K562 (cell line): ENCODE measurements around the gene NUP35. TPM values are rescaled to one million over a fixed set of nuclear protein-coding genes. Genes with fewer than 3 reads are reported as not detected.

Source experiments
- ADNP ChIP-seq: fragments of 200-800 bp; sonication (Bioruptor generic); IDR thresholded peaks from 2 replicates; pipeline ENCODE4 v1.6.1; 2016; ENCODE audit warnings: missing genetic modification characterization, missing compliant biosample characterization
- CSDE1 ChIP-seq, 2 experiments: fragments of 450-650 bp; IDR thresholded peaks; 2 replicates each; pipeline ENCODE4 v1.6.1; 2016; ENCODE audit warnings: mild to moderate bottlenecking in 1 of 2
- E2F3 ChIP-seq: fragments of 250-450 bp; sonication (Bioruptor Pico); IDR thresholded peaks from 2 replicates; pipeline ENCODE4 v1.4.0; 2020; ENCODE audit warnings: mild to moderate bottlenecking
- ETV6 ChIP-seq, 3 experiments: fragments of 150-350 bp in 1 of 3; sonication (generic) in 1 of 3; formaldehyde crosslinking in 1 of 3; IDR thresholded peaks; 2 replicates each; pipeline versions ENCODE4 v1.6.1 to v1.8.0; 2014 to 2022; ENCODE audit warnings: borderline replicate concordance in 2 of 3, low read depth in 2 of 3, antibody characterized with exemption in 1 of 3, low read length in 1 of 3, mild to moderate bottlenecking in 1 of 3, missing genetic modification reagents in 1 of 3
- HBP1 ChIP-seq: fragments of 450-650 bp; formaldehyde crosslinking; IDR thresholded peaks from 2 replicates; pipeline ENCODE4 v1.4.0; 2022; ENCODE audit warnings: missing genetic modification characterization
- LCOR ChIP-seq: sonication (generic); formaldehyde crosslinking; IDR thresholded peaks from 2 replicates; pipeline ENCODE4 v1.8.0; 2022; ENCODE audit warnings: mild to moderate bottlenecking, missing genetic modification reagents
- PTTG1 ChIP-seq: fragments of 450-650 bp; IDR thresholded peaks from 2 replicates; pipeline ENCODE4 v1.6.1; 2016; ENCODE audit warnings: low read depth, mild to moderate bottlenecking, missing genetic modification characterization, missing compliant biosample characterization
- RBFOX2 ChIP-seq: fragments of 200-400 bp; formaldehyde crosslinking; IDR thresholded peaks from 2 replicates; pipeline ENCODE4 v1.6.1; 2017; ENCODE audit warnings: low read depth, mild to moderate bottlenecking, low read length, moderate library complexity
- STAT5A ChIP-seq: IDR thresholded peaks from 2 replicates; pipeline ENCODE4 v1.6.1; 2012; ENCODE audit warnings: low read length, inconsistent platforms, borderline replicate concordance
- TARDBP ChIP-seq: fragments of 450-650 bp; IDR thresholded peaks from 2 replicates; pipeline ENCODE4 v1.6.1; 2016
- ZBTB2 ChIP-seq: fragments of 450-650 bp; IDR thresholded peaks from 2 replicates; pipeline ENCODE4 v1.6.1; 2016; ENCODE audit warnings: antibody characterized with exemption
- ZC3H11A ChIP-seq: IDR thresholded peaks from 2 replicates; pipeline ENCODE4 v1.6.1; 2012; ENCODE audit warnings: low read depth, low read length, improper control_type of control experiment
- ZNF212 ChIP-seq: fragments of 450-650 bp; formaldehyde crosslinking; IDR thresholded peaks from 2 replicates; pipeline ENCODE4 v1.4.0; 2020; ENCODE audit warnings: mild to moderate bottlenecking
- ZNF384 ChIP-seq: IDR thresholded peaks from 2 replicates; pipeline ENCODE4 v1.6.1; 2012; ENCODE audit warnings: low read depth, low read length, improper control_type of control experiment
- polyA plus RNA-seq, 8 experiments: library from polyadenylated mRNA; depleted of rRNA in 4 of 8; stranded (reverse) in 5 of 8; unstranded in 3 of 8; fragments of >200 nt; fragmentation: Nextera tagmentation in 2 of 8; fragmentation: Illumina TruSeq in 1 of 8; extraction: Ambion mirVana in 2 of 8; extraction: Trizol in 1 of 8; gene quantifications; 2 replicates each; pipeline versions ENCODE4 v1.2.1 to v1.2.3, GENCODE V29; 2011 to 2014; ENCODE audit warnings: inconsistent platforms in 1 of 8, missing spikeins in 1 of 8
- total RNA-seq, 7 experiments: library from RNA; depleted of rRNA in 6 of 7; stranded (reverse); fragments of >200 nt in 6 of 7; fragmentation: Illumina TruSeq in 2 of 7; extraction: Trizol in 2 of 7; gene quantifications; 2 replicates each; pipeline versions ENCODE4 v1.2.1 to v1.2.3, GENCODE V29; 2011 to 2021; ENCODE audit warnings: low replicate concordance in 1 of 7
- TF ChIP-seq, protein P1 (sequence below), 2 experiments: fragments of 450-650 bp; conservative IDR thresholded peaks; 2 replicates each; pipeline ENCODE4 v1.6.1; 2017; ENCODE audit warnings: mild to moderate bottlenecking in 2 of 2, moderate library complexity in 2 of 2
- TF ChIP-seq, protein P2 (sequence below): fragments of 450-650 bp; IDR thresholded peaks from 2 replicates; pipeline ENCODE4 v1.6.1; 2016
- TF ChIP-seq, protein P3 (sequence below): fragments of 250-450 bp; sonication (Bioruptor Pico); IDR thresholded peaks from 2 replicates; pipeline ENCODE4 v1.5.0; 2021; ENCODE audit warnings: mild to moderate bottlenecking, borderline replicate concordance

Gene NUP35
- total and polyA plus RNA-seq, 9 of the 15 experiments (the other 6 are each of a cell fraction or from before 2014, with no cell fraction given), result 24.5 to 78.2 (median 51.1) TPM

- TF ChIP-seq ZC3H11A (no peak), LCOR (peak; percentile 63; the same call in 1 of the 2 replicates), CSDE1 (IDR thresholded peaks at IDR 0.05) (peak in 1 of 2 experiments; percentile 69; a peak in 1 of 4 replicates), ZNF212 (CRISPR knock-in tag) (no peak), TARDBP (no peak), ZNF384 (no peak), ZBTB2 (0 out of 2 replicates have a peak, but pooled peaks have one; percentile 40), ADNP (tag) (peak; percentile 13; the same call in 1 of the 2 replicates), PTTG1 (tag) (no peak), E2F3 (CRISPR knock-in tag) (no peak), HBP1 (no peak), ETV6 (IDR thresholded peaks at IDR 0.05; ENCODE audit: borderline replicate concordance in 1 of 2, low read depth in 2 of 2, low read length in 1 of 2) (0 out of 4 replicates have a peak, but pooled peaks of 1 of the 2 experiments have one; percentile 27), ETV6 (CRISPR knock-in tag; IDR thresholded peaks at IDR 0.05; ENCODE audit: borderline replicate concordance) (no peak), RBFOX2 (peak; percentile 59), STAT5A (no peak)
- TF ChIP-seq, protein P1, sequence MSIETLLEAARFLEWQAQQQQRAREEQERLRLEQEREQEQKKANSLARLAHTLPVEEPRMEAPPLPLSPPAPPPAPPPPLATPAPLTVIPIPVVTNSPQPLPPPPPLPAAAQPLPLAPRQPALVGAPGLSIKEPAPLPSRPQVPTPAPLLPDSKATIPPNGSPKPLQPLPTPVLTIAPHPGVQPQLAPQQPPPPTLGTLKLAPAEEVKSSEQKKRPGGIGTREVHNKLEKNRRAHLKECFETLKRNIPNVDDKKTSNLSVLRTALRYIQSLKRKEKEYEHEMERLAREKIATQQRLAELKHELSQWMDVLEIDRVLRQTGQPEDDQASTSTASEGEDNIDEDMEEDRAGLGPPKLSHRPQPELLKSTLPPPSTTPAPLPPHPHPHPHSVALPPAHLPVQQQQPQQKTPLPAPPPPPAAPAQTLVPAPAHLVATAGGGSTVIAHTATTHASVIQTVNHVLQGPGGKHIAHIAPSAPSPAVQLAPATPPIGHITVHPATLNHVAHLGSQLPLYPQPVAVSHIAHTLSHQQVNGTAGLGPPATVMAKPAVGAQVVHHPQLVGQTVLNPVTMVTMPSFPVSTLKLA (conservative IDR thresholded peaks at IDR 0.05), result peak in 1 of 2 experiments; percentile 44; a peak in 1 of 4 replicates
- TF ChIP-seq, protein P2, sequence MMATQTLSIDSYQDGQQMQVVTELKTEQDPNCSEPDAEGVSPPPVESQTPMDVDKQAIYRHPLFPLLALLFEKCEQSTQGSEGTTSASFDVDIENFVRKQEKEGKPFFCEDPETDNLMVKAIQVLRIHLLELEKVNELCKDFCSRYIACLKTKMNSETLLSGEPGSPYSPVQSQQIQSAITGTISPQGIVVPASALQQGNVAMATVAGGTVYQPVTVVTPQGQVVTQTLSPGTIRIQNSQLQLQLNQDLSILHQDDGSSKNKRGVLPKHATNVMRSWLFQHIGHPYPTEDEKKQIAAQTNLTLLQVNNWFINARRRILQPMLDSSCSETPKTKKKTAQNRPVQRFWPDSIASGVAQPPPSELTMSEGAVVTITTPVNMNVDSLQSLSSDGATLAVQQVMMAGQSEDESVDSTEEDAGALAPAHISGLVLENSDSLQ, result peak; percentile 63
- TF ChIP-seq, protein P3, sequence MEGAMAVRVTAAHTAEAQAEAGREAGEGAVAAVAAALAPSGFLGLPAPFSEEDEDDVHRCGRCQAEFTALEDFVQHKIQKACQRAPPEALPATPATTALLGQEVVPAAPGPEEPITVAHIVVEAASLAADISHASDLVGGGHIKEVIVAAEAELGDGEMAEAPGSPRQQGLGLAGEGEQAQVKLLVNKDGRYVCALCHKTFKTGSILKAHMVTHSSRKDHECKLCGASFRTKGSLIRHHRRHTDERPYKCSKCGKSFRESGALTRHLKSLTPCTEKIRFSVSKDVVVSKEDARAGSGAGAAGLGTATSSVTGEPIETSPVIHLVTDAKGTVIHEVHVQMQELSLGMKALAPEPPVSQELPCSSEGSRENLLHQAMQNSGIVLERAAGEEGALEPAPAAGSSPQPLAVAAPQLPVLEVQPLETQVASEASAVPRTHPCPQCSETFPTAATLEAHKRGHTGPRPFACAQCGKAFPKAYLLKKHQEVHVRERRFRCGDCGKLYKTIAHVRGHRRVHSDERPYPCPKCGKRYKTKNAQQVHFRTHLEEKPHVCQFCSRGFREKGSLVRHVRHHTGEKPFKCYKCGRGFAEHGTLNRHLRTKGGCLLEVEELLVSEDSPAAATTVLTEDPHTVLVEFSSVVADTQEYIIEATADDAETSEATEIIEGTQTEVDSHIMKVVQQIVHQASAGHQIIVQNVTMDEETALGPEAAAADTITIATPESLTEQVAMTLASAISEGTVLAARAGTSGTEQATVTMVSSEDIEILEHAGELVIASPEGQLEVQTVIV (CRISPR knock-in tag), result no peak
These were observed 1.6 kb downstream of the NUP35 start (continued) for GRCh38 chr2:183125659-183126341.
